Loucy (cell line): ENCODE data around the gene RAP1GAP2.

ENCODE experiments used
- H2AFZ ChIP-seq: fragments of 200-600 bp; sonication (generic); 2 replicates; pipeline ENCODE4 v1.6.0; 2016; ENCODE audit warnings: antibody characterized with exemption, mild to moderate bottlenecking, low read length, moderate library complexity
- H3F3A ChIP-seq: fragments of 200-600 bp; 2 replicates; pipeline ENCODE4 v1.6.0; 2016; ENCODE audit warnings: antibody characterized with exemption, low read depth, mild to moderate bottlenecking
- H3K27me3 ChIP-seq: fragments of 200-600 bp; sonication (generic); 2 replicates; pipeline ENCODE4 v1.6.1; 2014; ENCODE audit warnings: low read length, mild to moderate bottlenecking; ENCODE audit not compliant: insufficient read depth, poor library complexity, severe bottlenecking
- H3K36me3 ChIP-seq: fragments of 200-600 bp; sonication (generic); 2 replicates; pipeline ENCODE4 v1.6.1; 2016; ENCODE audit warnings: low read length; ENCODE audit not compliant: insufficient read depth
- H3K4me1 ChIP-seq: fragments of 200-600 bp; sonication (generic); 2 replicates; pipeline ENCODE4 v1.5.1; 2014; ENCODE audit warnings: low read length, mild to moderate bottlenecking; ENCODE audit not compliant: insufficient read depth, poor library complexity, severe bottlenecking
- H3K4me2 ChIP-seq: fragments of 200-600 bp; sonication (generic); 2 replicates; pipeline ENCODE4 v1.6.0; 2014; ENCODE audit warnings: antibody characterized with exemption, low read length, low read depth, mild to moderate bottlenecking; ENCODE audit not compliant: poor library complexity, severe bottlenecking
- H3K4me3 ChIP-seq: fragments of 200-600 bp; sonication (generic); 2 replicates; pipeline ENCODE4 v1.5.1; 2014; ENCODE audit warnings: low read length, mild to moderate bottlenecking, mixed read lengths; ENCODE audit not compliant: poor library complexity, severe bottlenecking
- H3K79me2 ChIP-seq: fragments of 200-600 bp; sonication (generic); 2 replicates; pipeline ENCODE4 v1.6.1; 2014; ENCODE audit warnings: low read length; ENCODE audit not compliant: insufficient read depth
- H3K9ac ChIP-seq: fragments of 200-600 bp; sonication (generic); 2 replicates; pipeline ENCODE4 v1.6.0; 2014; ENCODE audit warnings: mild to moderate bottlenecking, low read depth, low read length, moderate library complexity; ENCODE audit not compliant: poor library complexity, severe bottlenecking
- H3K9me2 ChIP-seq: fragments of 200-600 bp; sonication (generic); replicated peaks from 2 replicates; pipeline ENCODE4 v1.6.1; 2016; ENCODE audit warnings: low read depth, low read length, mixed read lengths
- H3K9me3 ChIP-seq: fragments of 200-600 bp; sonication (generic); 2 replicates; pipeline ENCODE4 v1.6.1; 2014; ENCODE audit warnings: mild to moderate bottlenecking, antibody characterized with exemption, low read length, low read depth; ENCODE audit not compliant: insufficient read depth
- H4K20me1 ChIP-seq: fragments of 200-600 bp; sonication (generic); 2 replicates; pipeline ENCODE4 v1.6.0; 2014; ENCODE audit warnings: antibody characterized with exemption, low read length, mild to moderate bottlenecking; ENCODE audit not compliant: insufficient read depth, poor library complexity, severe bottlenecking
- EZH2phosphoT487 ChIP-seq: fragments of 200-600 bp; IDR thresholded peaks from 2 replicates; pipeline ENCODE4 v1.6.1; 2018; ENCODE audit warnings: antibody characterized with exemption, mild to moderate bottlenecking, moderate library complexity, borderline replicate concordance
- TF ChIP-seq, protein P1 (sequence below): fragments of 200-600 bp; sonication (generic); conservative IDR thresholded peaks from 2 replicates; pipeline ENCODE4 v1.5.1; 2014; ENCODE audit warnings: mild to moderate bottlenecking, antibody characterized with exemption, low read length

Gene RAP1GAP2

DNA sequence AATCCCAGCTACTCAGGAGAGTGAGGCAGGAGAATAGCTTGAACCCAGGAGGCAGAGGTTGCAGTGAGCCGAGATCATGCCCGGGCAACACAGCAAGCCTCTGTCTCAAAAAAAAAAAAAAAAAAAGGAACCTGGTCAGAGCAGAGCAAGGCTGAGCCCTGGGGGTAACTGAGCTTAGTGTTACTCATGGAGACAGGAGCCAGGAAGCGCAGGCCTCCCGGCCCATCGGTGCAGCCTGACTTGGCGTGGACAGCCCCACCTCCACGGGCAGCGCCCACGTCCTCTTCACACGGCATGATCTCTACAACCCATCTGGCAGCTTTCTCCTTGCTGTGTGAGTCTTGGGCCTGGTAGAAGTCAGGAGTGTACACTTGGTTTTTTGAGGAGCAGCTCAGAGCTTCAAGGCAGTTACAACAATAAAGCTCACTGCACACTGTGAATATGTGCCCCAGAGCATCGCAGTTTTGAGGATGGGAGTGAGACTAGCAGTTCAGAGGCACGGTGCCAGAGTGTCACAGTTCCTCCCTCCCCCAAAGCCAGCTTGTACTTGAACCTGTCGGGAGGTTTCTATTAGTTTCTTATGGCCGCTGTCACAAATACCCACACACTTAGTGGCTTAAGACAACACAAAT is 129.9 kb downstream of the RAP1GAP2 start:
- H3K27me3 ChIP-seq = no peaks in the 10 kb centered on the region

DNA sequence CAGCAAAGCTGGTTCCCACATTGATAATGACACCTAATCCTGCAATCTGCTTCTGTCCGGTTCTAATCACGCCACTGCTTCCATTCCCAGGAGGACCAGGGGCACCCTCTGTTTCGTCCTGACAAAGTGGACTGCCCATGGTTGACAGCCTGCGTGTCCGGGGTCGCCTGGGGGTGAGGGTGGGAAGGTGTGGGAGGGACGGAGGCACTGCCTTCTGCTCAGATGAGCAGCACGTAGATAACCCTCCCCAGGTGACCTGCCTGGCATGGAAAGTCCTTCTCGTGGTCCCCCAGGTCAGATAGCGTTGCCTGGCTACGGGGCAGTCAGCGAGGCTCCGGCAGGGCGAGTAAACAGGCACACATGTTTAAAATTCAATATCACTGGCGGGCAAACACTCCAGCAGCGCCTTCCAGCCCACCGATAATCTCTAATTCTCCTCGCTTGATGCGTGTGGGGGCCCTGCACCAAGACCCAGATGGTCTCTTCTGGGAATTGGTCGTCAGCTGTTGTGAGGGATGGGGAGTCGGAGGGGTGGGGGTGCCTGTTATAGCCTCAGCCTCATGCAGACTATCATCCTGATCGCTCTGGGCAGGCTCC is 132.2 kb downstream of the RAP1GAP2 start:
- no peaks in the 10 kb centered on the region for H3K9me3 ChIP-seq
- no peak overlapping the region for H2AFZ ChIP-seq
- peaks cover 79% of the 10 kb centered on the region for H4K20me1 ChIP-seq
- no peaks in the 10 kb centered on the region for H3K9me2 ChIP-seq
- H3K4me2 ChIP-seq = no peak overlapping the region
- H3K4me1 ChIP-seq = no peaks in the 10 kb centered on the region
- no peaks in the 10 kb centered on the region for H3F3A ChIP-seq
- no peaks in the 10 kb centered on the region for H3K27me3 ChIP-seq
- no peak for TF ChIP-seq EZH2phosphoT487
- TF ChIP-seq, protein P1, sequence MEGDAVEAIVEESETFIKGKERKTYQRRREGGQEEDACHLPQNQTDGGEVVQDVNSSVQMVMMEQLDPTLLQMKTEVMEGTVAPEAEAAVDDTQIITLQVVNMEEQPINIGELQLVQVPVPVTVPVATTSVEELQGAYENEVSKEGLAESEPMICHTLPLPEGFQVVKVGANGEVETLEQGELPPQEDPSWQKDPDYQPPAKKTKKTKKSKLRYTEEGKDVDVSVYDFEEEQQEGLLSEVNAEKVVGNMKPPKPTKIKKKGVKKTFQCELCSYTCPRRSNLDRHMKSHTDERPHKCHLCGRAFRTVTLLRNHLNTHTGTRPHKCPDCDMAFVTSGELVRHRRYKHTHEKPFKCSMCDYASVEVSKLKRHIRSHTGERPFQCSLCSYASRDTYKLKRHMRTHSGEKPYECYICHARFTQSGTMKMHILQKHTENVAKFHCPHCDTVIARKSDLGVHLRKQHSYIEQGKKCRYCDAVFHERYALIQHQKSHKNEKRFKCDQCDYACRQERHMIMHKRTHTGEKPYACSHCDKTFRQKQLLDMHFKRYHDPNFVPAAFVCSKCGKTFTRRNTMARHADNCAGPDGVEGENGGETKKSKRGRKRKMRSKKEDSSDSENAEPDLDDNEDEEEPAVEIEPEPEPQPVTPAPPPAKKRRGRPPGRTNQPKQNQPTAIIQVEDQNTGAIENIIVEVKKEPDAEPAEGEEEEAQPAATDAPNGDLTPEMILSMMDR = no peak
- H3K4me3 ChIP-seq = no peak overlapping the region
- H3K9ac ChIP-seq = no peak overlapping the region
- H3K79me2 ChIP-seq = peaks cover 96% of the 10 kb centered on the region
- peaks cover 65% of the 10 kb centered on the region; the same call in 1 of the 2 replicates for H3K36me3 ChIP-seq

More for the DNA sequence above, 129.9 kb downstream of the RAP1GAP2 start:
- no peaks in the 10 kb centered on the region for H3K4me1 ChIP-seq
- H2AFZ ChIP-seq = no peak overlapping the region
- no peak overlapping the region for H3K9ac ChIP-seq
- no peaks in the 10 kb centered on the region for H3K9me2 ChIP-seq
- H3K4me3 ChIP-seq = no peak overlapping the region
- no peaks in the 10 kb centered on the region for H3F3A ChIP-seq
- H4K20me1 ChIP-seq = peaks cover 83% of the 10 kb centered on the region
- no peak overlapping the region for H3K4me2 ChIP-seq
- TF ChIP-seq, protein P1 = no peak
- no peak for TF ChIP-seq EZH2phosphoT487
- H3K79me2 ChIP-seq = peaks cover 96% of the 10 kb centered on the region
- peaks cover 56% of the 10 kb centered on the region; the same call in 1 of the 2 replicates for H3K36me3 ChIP-seq
- H3K9me3 ChIP-seq = no peaks in the 10 kb centered on the region

DNA sequence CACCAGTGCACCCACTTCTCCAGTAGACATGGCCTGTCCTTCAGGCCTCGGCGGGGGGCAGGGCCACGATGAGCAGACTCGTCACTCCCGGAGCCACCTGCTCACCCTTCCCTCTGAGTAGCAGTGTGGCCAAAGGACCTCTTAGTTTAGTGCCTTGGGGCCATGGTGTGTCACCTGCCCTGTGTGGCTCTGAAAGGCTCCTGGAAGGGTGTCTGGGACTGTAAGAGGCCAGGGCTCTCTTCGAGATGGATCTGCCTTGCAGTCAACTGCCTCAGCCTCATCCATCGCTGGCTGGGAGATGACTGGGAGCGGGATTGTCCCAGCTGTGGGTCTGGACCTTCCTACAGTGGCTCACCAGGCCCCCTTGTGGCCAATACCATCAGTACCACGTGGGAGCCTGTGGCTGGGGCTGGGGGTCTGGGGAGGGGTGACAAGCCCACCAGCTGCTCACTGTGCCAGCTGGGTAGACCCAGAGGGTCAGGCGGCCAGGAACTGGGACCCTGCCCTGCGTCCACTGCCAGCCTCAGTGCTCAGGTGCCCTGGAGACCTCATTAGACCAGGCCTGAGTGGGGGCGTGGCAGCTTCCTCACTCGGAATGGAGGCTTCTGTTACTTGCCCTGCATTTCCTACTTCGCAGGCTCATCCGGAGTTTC is 133.8 kb downstream of the RAP1GAP2 start:
- Histone ChIP-seq H3K4me3 (no peak overlapping the region), H3K9me2 (no peaks in the 10 kb centered on the region), H3K4me1 (no peaks in the 10 kb centered on the region), H3K4me2 (no peak overlapping the region), H3K27me3 (no peaks in the 10 kb centered on the region), H3K36me3 (peaks cover 67% of the 10 kb centered on the region; the same call in 1 of the 2 replicates), H3F3A (no peaks in the 10 kb centered on the region), H3K79me2 (peaks cover 94% of the 10 kb centered on the region), H3K9me3 (no peaks in the 10 kb centered on the region), H3K9ac (no peak overlapping the region), H4K20me1 (peaks cover 66% of the 10 kb centered on the region), H2AFZ (no peak overlapping the region)
- TF ChIP-seq, protein P1 = peak; percentile 76
- no peak for TF ChIP-seq EZH2phosphoT487
